ENCODE measurements around the gene NF2.

NF2 gene

DNA sequence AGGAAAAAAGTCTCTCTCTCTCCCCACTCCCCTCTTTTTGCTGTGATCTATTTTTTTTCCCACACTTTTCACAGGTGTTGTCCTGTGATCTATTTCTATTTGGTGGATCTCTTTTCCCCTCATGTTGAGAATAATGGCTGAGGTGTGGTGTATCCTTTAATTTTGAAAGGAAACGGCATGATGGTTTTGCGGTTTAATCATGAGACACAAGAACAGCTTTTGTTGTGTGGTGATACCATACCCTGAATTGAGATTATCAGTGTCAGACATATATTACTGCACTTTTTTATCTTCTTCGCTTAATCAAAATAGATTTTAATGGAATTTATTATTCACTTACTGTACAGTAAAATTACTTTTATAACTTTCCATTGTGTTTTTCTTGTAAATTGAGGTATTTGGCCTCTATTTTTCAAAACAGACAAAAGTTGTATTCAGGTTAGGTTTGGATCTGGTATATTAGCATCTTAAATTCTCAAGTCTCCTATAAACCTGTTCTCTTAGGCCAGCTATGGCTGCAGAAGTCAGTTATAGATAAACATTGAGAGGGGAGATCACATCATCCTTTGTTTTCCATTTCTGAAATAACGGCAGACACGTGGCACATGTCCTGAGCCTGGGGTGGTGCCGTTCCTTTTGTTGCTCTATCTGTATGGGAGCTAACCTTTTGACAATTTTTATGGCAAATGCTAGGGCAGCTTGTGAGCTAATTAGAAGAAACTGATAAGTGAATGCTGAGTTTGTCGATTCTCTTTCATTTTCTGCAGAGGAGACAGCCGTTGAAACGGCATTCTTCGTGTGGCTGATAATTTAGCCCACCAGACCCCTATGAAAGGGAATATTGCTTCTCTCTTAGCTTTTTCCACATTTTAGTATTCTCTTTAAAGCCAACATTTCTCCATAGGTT lies 25.8 kb downstream of the NF2 start:
- FAIRE-seq: no peak
- no peak for DNase-seq (ENCODE audit: extremely low spot score, insufficient read length, low read depth)

DNA sequence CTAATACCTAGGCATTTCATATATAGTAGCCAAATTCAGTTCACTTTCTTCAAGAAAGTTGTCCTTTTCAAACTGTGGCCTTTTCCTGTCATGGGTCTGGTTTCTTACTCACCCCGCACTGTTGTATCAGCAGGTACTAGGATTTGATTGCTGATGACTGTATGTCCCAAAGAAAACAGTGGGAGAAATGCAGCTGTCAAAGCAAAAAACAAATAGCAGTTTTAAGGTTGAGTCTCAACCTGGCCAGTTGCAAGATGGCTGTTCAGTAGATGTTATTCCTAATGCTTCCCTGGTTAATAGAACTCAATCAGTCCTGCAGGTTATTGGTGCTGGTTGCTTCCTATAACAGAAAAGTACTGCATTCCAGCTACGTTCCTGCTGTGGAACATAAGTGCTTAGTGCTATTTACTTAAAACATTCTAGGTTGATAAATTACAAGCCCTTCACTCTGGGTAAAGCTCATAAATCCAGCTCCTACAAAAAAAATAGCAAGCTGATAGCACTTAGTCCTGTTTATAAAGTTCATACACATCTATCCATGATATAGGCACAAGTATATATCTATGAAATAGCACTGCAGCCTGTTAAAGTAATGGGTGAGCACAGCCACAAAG lies 26.6 kb downstream of the NF2 start:
- no peak for FAIRE-seq
- no peak for DNase-seq (ENCODE audit: extremely low spot score, insufficient read length, low read depth)

DNA sequence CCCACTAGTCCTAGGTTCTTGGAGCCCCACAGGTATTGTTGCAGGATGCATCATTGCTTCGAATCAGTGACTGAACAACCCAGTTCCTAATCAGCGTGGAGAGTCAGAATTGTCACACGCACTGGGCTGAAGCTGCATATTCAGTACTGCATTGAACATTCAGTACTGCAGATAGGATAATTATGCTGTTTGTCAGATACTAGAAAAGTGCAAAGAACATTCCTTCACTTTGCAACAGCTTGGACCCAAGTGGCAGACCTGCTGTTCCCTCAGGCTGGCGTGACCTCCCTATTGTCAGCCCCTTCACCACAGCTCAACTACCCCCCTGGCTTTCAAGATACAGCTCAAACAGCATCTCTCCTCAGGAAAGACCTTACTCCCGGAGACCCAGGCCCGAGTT lies 27.6 kb downstream of the NF2 start:
- DNase-seq (ENCODE audit: extremely low spot score, insufficient read length, low read depth) (no peak), FAIRE-seq (no peak)

DNA sequence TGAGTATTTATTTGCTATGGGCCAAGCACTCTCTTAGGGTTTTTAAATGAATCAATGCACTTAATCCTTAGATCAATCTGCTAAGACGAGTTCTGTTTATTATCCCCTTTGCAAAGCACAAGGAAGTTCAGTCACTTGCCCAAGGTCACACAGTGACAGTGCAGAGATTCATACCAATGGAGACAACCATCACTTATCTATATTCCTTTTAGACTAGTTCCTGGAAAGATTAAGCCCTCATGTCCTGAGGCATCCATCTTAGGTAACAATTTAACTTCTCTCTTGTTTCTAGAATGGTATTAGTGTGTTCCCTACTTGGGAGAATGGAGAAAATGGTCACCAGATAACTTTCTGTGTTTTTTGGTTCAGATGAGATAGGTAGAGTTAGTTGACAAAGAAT lies 28.3 kb downstream of the NF2 start:
- FAIRE-seq (no peak), DNase-seq (ENCODE audit: extremely low spot score, insufficient read length, low read depth) (no peak)

DNA sequence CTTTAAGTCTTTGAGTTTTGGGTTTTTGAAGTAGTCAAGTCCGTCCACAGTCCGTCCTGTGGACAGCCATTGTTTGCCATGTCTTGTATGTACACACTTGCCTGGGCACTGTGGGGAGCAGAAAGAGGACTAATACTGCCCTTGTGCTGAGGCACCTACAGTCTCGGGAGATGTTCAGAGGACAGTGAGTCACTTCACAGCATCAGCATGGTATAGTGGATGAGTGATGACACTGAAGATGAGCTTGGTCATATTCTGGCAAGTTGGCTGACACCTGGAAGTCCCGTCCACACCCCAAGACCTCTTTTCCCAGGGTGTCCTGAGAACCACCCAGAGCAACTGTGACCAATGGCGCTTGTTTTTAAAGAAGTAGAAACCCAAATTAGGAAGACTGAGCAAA lies 29.2 kb downstream of the NF2 start:
- DNase-seq (ENCODE audit: extremely low spot score, insufficient read length, low read depth): no peak
- FAIRE-seq: no peak

DNA sequence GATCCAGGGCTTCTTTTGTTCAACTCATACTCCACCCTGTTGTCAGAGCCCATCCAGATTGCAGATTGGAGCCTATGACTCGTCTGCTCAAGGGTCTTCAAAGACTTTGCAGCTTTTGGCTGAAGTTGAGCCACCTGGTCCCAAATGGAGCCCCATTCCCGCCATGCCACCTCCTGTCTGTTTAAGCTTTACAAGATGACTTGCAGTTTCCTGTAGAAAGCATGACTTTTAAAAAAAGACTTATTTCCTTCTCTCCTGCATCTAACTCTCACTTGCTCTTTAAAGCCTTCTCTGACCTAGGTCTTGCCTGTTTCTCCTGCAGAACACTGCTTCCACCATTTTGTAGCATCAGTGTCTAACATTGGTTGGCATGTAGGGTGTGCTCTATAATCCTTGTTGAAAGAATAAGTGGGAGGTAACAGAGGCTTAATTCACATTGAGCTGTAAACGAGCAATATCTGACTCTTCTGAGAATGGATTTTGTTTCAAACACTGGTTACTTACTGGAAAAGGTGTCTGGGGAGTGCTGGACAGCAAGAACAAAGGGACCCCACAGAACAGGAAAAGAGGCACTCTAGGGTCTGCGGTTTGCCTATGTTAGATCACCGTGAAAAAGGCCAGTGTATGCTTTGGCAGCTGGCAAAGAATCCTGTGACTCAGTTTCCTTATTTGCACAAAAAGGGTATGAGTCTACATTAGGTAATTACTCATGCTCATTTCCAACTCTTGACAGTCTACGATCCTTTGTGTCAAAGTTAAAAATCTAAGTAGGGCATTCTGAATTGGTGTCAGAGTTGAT lies 30.3 kb downstream of the NF2 start:
- DNase-seq (ENCODE audit: extremely low spot score, insufficient read length, low read depth) (no peak), FAIRE-seq (no peak)

DNA sequence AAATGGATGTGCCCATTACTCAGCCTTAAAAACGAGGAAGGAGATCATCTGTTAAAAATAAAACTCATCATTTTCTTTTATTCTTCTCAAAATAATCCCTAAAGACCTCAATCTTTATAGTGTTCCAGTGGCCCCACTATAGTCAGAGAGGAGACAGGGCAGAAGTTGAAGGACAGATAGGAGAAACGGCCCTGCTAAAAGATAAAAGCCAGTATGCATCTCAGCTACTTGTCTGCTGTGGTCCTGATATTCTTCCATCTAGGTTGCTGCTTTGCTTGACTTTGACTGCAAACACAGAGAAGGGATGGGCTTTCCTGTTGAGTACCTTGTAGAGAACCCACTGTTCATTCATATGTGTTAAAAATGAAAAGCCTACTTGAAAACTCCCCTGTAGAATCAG lies 31.4 kb downstream of the NF2 start:
- no peak for FAIRE-seq
- no peak for DNase-seq (ENCODE audit: extremely low spot score, insufficient read length, low read depth)

DNA sequence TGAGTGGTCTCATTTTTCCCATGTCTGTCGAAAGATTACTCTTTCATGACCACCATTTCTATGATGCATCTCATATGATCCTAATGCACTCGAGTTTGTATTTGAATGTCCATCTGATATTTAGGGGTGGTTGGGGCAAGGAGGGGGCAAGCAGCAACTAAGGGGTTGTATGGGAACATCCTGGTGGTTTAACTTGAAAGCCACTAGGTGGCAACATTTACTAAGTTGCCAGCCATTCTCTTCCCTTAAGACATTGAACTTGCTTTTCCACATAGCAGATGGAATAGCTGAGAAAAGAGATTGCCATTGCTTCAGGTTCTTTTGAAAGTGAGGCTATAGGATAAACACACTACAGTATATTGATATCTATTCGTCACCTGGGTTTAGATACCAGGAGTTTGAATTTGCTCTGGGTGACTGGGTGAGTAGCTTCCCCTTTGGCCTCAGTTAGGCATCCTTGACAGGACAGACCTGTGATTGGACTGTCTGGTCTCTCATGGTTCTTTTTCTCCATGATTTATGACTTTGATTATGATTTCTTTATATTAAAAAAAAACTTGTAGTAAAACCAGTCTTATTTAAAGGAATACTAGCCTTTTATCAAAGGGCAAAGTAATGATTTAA lies 32.4 kb downstream of the NF2 start:
- no peak for DNase-seq (ENCODE audit: extremely low spot score, insufficient read length, low read depth)
- peak; percentile 83 for FAIRE-seq

DNA sequence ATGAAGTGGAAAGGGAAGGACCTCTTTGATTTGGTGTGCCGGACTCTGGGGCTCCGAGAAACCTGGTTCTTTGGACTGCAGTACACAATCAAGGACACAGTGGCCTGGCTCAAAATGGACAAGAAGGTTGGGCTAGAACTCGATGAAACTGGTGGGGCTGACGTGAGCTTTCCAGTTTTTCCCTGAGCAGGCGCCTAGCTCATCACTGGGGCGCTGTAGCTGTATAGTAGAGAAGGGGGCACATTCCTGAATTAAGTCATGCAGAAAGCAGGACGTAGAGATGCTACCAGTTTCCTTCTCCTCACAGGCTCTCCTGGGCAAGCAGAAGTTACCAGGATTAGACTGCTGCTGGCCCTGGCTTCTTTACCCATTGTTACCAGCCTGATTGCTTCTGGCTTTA lies 33.3 kb downstream of the NF2 start:
- no peak for FAIRE-seq
- DNase-seq (ENCODE audit: extremely low spot score, insufficient read length, low read depth): no peak

DNA sequence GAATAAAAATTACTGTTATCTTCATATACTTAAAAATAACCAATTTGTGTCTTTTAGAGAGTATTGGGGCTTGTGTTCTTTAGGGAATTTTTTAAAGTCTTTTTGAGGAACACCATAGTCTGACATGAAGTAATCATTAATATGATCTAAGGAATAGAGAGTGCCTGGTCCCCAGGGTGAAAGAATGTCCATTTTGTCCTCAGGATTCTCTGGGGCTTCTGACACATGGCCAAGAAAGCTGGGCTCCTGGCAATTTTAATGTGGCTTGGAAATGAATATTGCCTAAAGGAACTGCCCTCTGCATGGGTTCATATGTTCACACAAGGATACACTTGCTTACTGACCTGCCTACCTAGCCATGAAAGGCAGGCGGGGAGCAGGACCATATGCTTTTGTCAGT lies 33.7 kb downstream of the NF2 start:
- DNase-seq (ENCODE audit: extremely low spot score, insufficient read length, low read depth): no peak

DNA sequence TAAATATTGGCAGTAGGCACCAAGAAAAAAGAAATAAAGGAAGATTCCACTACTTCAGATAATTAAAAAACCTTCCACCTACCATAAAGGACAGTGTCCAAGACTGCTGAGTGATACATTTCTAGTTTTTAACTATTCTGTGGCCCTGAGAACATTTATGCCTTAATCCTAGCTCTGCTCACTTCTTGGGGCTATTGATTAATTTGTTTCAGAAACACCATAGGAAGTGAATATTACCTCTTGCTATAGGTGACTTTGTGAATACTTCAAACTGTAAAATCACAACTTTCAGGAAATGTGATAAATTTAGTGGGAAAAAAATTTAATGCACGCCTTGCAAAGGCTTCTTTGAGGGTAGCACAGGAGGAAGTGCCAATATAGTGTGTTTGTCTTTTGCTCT lies 35.2 kb downstream of the NF2 start:
- FAIRE-seq (no peak), DNase-seq (ENCODE audit: extremely low spot score, insufficient read length, low read depth) (no peak)

More for the DNA sequence above, 33.7 kb downstream of the NF2 start:
- no peak for FAIRE-seq

DNA sequence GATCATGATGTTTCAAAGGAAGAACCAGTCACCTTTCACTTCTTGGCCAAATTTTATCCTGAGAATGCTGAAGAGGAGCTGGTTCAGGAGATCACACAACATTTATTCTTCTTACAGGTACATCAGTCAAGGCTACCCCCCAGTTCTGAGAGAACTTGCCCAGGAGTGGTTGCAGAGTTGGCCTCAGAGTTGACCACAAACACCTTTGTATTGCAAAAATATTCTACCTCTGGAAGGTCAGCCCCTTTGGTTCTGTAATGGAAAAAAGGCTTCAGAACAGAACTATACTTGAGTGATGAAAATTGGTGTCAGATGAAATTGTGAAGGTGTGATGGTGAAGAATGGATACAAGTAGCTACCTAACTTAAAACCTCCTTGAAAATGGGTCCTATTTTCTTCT lies 35.7 kb downstream of the NF2 start:
- FAIRE-seq (peak; percentile 29), DNase-seq (ENCODE audit: extremely low spot score, insufficient read length, low read depth) (no peak)

DNA sequence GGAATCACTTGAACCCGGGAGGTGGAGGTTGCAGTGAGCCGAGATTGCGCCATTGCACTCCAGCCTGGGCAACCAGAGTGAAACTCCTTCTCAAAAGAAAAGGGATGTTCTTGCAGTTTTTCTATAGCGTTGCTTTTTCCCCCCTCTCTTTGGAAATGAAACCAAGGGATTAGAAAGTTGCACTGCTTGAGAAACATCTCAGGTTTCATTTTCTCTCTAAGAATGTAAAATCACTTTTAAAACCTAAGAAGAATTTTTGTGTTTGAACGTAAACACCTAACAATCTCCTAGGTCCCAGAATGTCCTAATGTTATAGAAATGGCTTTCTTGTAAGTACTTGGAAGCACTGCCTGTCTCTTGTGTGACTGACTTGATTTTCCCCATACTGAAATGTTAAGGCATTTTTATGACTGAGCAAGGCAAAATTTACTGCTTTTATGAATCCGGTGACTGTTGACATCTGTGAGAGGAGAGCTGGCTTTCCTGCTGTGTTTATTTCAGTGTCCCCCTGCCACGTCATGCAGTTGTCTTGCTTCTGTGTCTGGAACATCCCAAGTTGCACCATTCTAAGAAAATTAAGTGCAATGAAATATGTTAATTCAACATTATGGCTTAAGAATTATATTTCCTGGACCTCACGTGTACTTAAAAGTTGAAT lies 37.7 kb downstream of the NF2 start:
- FAIRE-seq (no peak), DNase-seq (ENCODE audit: extremely low spot score, insufficient read length, low read depth) (no peak)

DNA sequence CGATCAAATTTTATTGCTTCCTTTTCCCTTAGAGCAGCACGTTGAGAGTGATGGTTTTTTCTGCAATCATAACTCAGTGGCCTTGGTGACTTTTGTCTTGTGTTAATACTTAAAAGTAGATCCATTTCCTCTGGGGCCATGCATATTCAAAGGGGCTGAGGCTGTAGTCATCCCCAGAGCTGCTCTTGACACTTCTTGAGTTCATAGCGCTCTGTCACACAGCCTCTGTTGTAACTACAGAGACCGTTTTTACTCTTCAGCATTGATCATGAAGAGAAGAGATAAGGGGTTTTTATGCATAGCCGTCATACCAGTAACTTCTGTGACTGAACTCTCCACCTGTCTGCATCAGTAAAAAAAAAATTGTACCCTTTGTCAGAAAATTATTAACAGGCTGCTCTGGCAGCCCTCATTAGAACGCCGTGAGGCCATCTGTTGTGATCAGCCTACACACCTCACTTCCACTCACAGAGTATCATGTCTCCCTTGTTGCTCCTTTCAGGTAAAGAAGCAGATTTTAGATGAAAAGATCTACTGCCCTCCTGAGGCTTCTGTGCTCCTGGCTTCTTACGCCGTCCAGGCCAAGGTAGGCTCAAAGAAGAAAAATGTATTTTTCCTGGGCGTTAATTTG lies 38.4 kb downstream of the NF2 start:
- no peak for DNase-seq (ENCODE audit: extremely low spot score, insufficient read length, low read depth)

DNA sequence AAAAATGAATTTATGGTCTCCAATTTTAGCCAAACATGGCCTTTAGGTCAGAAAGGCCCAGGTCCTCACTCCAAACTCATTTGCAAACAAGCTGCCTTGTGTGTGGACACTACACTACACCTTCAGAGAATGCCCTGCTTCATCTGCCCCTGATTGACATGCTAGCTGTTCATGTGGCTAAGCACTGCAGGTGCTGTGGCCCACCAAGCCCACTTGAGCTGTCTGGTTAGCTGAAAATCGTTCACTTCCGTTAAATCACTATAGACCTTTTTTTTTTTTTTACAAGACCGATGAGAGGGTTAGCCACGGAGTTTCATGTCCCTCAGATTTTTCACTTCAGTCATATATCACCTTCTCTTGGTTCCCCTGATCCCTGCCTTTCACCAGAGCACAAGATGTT lies 39.3 kb downstream of the NF2 start:
- DNase-seq (ENCODE audit: extremely low spot score, insufficient read length, low read depth) (no peak), FAIRE-seq (no peak)

More for the DNA sequence above, 38.4 kb downstream of the NF2 start:
- FAIRE-seq: peak; percentile 35

DNA sequence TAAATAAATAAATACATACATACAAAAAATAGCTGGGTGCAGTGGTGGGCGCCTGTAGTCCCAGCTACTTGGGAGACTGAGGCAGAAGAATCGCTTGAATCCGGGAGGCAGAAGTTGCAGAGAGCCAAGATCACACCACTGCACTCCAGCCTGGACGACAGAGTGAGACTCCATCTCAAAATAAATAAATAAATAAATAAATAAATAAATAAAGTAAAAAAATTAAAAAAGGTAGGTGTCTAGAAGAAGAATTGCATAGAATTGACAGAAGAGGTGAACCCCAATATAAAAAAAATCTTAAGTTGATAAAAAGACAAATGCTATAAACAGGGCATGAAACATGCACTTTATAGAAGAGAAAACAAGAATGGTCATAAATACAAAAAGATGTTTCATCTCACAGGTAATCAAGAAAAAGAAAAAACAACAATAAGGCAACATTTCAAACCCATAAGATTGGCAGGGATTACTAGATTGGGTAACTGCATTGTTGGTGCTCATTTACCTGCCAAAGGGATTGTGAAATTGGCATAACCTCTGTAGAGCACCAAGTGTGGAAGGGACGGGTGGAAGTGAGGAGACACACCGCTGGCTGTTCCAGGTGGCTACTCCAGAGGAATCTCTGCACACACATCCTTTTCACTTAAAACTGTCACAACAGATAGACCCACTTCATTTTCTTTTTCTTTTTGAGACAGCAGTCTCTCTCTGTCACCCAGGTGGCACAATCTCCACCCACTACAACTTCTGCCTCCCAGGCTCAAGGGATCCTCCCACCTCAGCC lies 44.7 kb downstream of the NF2 start:
- FAIRE-seq (no peak), DNase-seq (ENCODE audit: extremely low spot score, insufficient read length, low read depth) (no peak)

DNA sequence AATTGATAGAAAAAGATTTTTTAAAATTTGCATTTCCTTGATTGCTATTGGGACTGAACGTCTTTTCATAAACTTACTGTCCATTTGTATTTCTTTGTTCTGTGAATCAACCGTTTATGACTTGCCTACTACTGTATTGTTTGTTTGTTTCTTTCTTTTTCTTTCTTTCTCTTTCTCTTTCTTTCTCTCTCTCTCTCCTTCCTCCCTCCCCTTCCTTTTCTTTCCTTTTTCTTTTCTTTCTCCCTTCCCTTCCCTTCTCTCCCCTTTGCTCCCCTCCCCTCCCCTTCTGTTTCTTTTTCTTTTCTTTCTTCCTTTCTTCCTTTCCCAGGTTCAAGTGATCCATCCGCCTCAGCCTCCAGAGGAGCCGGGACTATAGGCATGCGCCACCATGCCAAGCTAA lies 46.9 kb downstream of the NF2 start:
- FAIRE-seq: no peak
- DNase-seq (ENCODE audit: extremely low spot score, insufficient read length, low read depth): no peak

DNA sequence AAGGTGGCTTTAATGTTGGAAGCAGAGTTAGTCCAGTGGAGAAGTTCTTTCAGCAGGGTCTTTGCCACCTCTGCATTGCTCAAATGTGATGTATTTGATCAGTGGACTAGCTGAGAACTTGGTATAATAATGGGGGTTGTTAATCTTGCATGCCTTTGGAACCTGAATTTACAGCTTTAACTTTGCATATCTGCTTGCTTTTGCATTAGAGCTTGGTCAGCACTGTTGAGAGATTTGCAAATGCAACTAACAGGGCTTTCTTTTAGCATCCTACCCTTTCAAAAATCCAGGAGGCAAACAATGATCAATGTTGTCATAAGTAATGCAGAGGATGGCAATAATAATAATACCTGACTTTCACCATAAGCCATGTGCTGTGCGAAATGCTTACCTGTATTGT lies 48.2 kb downstream of the NF2 start:
- no peak for FAIRE-seq
- no peak for DNase-seq (ENCODE audit: extremely low spot score, insufficient read length, low read depth)

DNA sequence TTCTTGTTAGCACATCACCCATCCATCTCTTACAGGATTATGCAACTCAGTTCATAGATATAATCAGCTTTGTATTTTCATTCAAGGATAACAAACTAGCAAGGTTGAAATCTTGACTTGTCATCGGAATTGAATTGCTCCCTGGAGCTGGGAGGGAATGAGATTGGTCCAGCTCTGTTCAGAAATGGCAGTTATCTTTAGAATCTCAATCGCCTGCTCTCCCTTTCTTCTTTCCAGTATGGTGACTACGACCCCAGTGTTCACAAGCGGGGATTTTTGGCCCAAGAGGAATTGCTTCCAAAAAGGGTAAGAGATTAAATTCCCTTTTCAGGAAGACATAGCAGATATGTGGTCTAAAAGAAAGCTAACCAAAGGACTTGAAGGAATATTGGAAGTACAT lies 51.0 kb downstream of the NF2 start:
- DNase-seq (ENCODE audit: extremely low spot score, insufficient read length, low read depth) (no peak), FAIRE-seq (no peak)

Measured in GM18507 (cell line).